ENCODE data around the gene SETDB2. TPM values are rescaled to one million over a fixed set of nuclear protein-coding genes. Genes with fewer than 3 reads are reported as not detected.
A peak's percentile ranks its signal among the peaks of the same experiment; 100 is the strongest.

Gene SETDB2
- total RNA-seq, 1 donor from 2014 or later: 18.1 TPM

DNA sequence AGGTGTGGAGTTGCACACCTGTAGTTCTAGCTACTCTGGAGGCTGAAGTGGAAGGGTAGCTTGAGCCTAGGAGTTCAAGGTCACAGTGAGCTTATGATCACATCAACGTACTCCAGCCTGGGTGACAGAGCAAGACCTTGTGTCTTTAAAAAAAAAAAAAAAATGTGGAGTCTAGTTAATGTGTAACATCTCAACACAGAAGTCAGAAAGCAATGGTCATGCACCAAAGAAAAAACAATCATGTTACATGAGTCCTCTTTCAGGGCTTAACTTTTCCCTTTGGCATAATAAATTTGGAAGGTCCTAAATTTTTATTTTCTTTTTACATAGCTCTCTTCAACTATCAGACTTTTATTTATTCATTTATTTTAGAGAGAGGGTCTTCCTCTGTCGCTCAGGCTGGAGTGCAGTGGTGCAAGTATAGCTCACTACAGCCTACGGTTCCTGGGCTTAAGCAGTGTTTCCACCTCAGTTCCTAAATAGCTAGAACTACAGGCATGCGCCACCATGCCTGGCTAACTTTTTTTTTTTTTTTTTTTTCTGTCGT is 22.3 kb downstream of the SETDB2 start:
- ATAC-seq (no peak), DNase-seq (no peak)
- no peaks in the 10 kb centered on the region for H3K4me1 ChIP-seq
- H3K36me3 ChIP-seq: peaks cover 82% of the 10 kb centered on the region
- no peaks in the 10 kb centered on the region for H3K27me3 ChIP-seq
- no peak overlapping the region for H3K27ac ChIP-seq
- H3K4me3 ChIP-seq: no peak overlapping the region
- TF ChIP-seq CTCF (IDR thresholded peaks at IDR 0.05): no peak
- intact Hi-C loops (cut with DNase I): no loop called here
- no peaks in the 10 kb centered on the region for H3K9me3 ChIP-seq

GRCh38 chr13:49472186-49472585 is 28.1 kb downstream of the SETDB2 start:
- intact Hi-C loops (cut with DNase I): no loop called here
- peaks cover 84% of the 10 kb centered on the region for H3K36me3 ChIP-seq

GRCh38 chr13:49476529-49476928 is 32.5 kb downstream of the SETDB2 start:
- no peak for TF ChIP-seq CTCF (IDR thresholded peaks at IDR 0.05)
- Histone ChIP-seq H3K27me3 (no peaks in the 10 kb centered on the region), H3K4me1 (no peaks in the 10 kb centered on the region), H3K9me3 (no peaks in the 10 kb centered on the region), H3K4me3 (no peak overlapping the region), H3K27ac (no peak overlapping the region), H3K36me3 (peaks cover 85% of the 10 kb centered on the region)
- no peak for DNase-seq
- no peak for ATAC-seq
- intact Hi-C loops (cut with DNase I): no loop called here

More at GRCh38 chr13:49472186-49472585, 28.1 kb downstream of the SETDB2 start:
- Histone ChIP-seq H3K9me3 (no peaks in the 10 kb centered on the region), H3K4me1 (no peaks in the 10 kb centered on the region), H3K27me3 (no peaks in the 10 kb centered on the region), H3K27ac (no peak overlapping the region), H3K4me3 (no peak overlapping the region)
- no peak for TF ChIP-seq CTCF (IDR thresholded peaks at IDR 0.05)
- DNase-seq (no peak), ATAC-seq (no peak)

DNA sequence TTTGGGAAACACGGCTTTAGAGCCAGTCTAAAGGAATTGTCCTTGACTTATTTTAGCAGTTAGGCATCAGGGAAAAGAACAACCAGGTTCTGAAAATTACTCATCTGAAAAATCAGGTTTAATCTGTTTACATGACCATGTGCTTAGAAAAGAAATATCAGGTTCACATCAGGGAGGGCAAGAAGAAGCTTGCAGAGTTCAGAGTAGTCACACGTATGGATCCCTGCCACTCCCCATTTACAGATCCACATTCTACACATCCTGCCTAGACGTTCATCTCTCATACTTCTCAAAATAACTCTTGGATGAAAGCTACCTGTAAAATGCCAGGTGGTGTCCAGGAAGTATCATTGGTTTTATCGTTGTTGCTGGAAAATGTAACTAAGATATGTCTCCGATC is 37.7 kb downstream of the SETDB2 start:
- Histone ChIP-seq H3K9me3 (no peaks in the 10 kb centered on the region), H3K27me3 (no peaks in the 10 kb centered on the region), H3K4me1 (no peaks in the 10 kb centered on the region), H3K4me3 (no peak overlapping the region), H3K36me3 (peaks cover 87% of the 10 kb centered on the region), H3K27ac (no peak overlapping the region)
- no peak for TF ChIP-seq CTCF (IDR thresholded peaks at IDR 0.05)
- no peak for DNase-seq
- intact Hi-C loops (cut with DNase I): no loop called here
- ATAC-seq: no peak

- intact Hi-C loops (cut with DNase I): no loop called here
- H3K4me3 ChIP-seq: no peak overlapping the region
- H3K4me1 ChIP-seq: no peaks in the 10 kb centered on the region
- no peak for TF ChIP-seq CTCF (IDR thresholded peaks at IDR 0.05)
- DNase-seq (no peak), ATAC-seq (no peak)
- H3K36me3 ChIP-seq: peaks cover 62% of the 10 kb centered on the region
- no peaks in the 10 kb centered on the region for H3K9me3 ChIP-seq
- H3K27ac ChIP-seq: no peak overlapping the region
- no peaks in the 10 kb centered on the region for H3K27me3 ChIP-seq
Observed at GRCh38 chr13:49488563-49488962, 44.5 kb downstream of the SETDB2 start.

- no peak for ATAC-seq
- intact Hi-C loops (cut with DNase I): no loop called here
- H3K9me3 ChIP-seq: no peaks in the 10 kb centered on the region
- H3K4me1 ChIP-seq: peaks cover 7% of the 10 kb centered on the region
- no peak for DNase-seq
- H3K27ac ChIP-seq: peak overlapping the region; percentile 93
- no peaks in the 10 kb centered on the region for H3K27me3 ChIP-seq
- no peak for TF ChIP-seq CTCF (IDR thresholded peaks at IDR 0.05)
- H3K36me3 ChIP-seq: peaks cover 20% of the 10 kb centered on the region
- H3K4me3 ChIP-seq: peak overlapping the region; percentile 58
Observed at GRCh38 chr13:49494645-49495044, 50.6 kb downstream of the SETDB2 start.
